ENCODE data around the gene DOK7.

The DOK7 gene, protein sequence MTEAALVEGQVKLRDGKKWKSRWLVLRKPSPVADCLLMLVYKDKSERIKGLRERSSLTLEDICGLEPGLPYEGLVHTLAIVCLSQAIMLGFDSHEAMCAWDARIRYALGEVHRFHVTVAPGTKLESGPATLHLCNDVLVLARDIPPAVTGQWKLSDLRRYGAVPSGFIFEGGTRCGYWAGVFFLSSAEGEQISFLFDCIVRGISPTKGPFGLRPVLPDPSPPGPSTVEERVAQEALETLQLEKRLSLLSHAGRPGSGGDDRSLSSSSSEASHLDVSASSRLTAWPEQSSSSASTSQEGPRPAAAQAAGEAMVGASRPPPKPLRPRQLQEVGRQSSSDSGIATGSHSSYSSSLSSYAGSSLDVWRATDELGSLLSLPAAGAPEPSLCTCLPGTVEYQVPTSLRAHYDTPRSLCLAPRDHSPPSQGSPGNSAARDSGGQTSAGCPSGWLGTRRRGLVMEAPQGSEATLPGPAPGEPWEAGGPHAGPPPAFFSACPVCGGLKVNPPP

DNA sequence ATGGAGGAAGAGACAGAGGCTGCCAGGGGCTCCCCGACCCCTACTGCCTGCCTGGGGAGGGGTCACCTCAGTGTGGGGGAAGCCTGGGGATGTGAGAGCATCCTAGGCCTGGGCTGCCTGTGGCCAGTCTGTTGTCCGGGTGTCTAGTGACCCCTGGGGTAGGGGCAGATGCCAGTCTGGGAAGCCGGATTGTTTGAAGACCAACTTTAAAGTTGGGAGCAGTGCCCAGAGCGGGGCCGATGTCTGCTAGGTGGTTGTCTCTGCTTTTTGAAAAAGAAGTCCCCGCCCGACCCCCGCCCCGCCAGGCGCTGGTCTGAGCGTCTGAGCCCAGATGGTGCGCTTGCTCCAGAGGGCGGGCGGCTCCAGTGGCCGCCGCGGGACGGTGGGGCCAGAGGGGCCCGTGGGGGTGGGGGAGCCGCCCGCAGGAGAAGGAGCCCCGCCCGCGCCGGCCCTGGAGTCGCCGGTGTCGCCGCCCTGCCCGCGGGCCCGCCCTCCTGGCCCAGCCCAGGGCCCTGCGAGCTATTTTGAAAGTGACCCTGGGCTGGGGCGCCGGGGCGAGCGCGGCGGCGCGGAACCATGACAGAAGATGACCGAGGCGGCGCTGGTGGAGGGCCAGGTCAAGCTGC lies at the start of gene DOK7:
DOK7 (plus strand) TSS at position 517 of the 626 bp plus-strand sequence; CDS start at position 587, 70 bp downstream.
- no peak for DNase-seq (ENCODE audit: low read depth)
- TF ChIP-seq CTCF (IDR thresholded peaks at IDR 0.05; ENCODE audit: low read depth, low read length, missing control alignments) = no peak
- H3K4me3 ChIP-seq (ENCODE audit: low read depth, low read length) = no peak within 1 kb of the TSS

- TF ChIP-seq CTCF (IDR thresholded peaks at IDR 0.05; ENCODE audit: low read depth, low read length, missing control alignments) = no peak
- H3K4me3 ChIP-seq (ENCODE audit: low read depth, low read length) = no peak overlapping the region
- no peak for DNase-seq (ENCODE audit: low read depth)
Observed at GRCh38 chr4:3413675-3414420, 49.3 kb upstream of the DOK7 start.

GRCh38 chr4:3414421-3415279 lies 48.5 kb upstream of the DOK7 start:
- DNase-seq (ENCODE audit: low read depth) = no peak
- no peak for TF ChIP-seq CTCF (IDR thresholded peaks at IDR 0.05; ENCODE audit: low read depth, low read length, missing control alignments)
- no peak overlapping the region for H3K4me3 ChIP-seq (ENCODE audit: low read depth, low read length)

DNA sequence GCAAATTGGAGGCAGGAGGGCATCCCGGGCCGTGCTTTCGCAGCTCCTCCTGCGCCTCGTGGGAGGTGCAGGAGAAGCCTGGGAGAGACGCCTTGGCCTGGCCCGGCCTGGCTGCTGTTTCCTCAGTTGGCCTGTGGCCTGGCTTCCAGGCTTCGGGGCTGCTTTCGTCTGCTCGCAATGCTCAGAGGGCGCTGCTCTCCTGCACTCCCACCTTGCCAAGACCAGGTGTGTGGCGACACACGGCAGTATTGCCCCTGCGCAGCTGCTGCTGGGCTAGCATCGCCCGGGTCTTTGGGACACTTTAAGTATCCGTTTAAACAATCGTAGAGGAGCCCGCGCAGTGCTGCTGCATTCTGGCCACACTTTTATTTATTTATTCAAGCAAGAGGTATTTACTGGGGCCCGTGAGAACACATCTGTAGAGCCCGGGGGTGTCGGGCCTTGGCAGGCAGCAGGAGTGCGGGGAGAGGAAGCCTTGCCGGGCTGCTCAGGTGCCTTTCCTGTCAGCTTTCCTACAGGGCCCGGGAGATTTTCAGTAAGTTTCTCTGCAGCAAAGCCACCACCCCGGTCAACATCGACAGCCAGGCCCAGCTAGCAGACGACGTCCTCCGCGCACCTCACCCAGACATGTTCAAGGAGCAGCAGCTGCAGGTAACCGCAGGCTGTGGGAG lies 47.5 kb upstream of the DOK7 start:
- no peak for TF ChIP-seq CTCF (IDR thresholded peaks at IDR 0.05; ENCODE audit: low read depth, low read length, missing control alignments)

DNA sequence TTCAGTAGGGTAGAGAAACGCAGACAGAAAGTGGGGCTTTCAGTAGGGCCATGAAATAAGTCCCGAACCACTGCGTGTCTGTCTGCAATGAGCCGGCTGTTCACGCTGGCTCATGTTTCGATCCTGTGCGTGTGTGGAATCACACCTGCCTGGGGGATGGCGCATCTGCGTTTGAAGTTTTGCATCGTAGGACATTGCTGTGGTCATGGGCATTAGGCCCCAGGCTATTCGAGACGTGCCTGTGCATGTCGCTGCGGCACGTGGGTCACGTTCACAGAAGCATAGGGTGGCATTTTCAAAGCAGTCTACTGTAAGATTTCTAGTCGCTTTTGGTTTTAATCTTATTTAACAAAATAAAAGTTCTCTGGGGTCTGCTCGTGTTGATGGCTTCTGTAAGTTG lies 46.8 kb upstream of the DOK7 start:
- TF ChIP-seq CTCF (IDR thresholded peaks at IDR 0.05; ENCODE audit: low read depth, low read length, missing control alignments) = no peak
- DNase-seq (ENCODE audit: low read depth) = no peak
- no peak overlapping the region for H3K4me3 ChIP-seq (ENCODE audit: low read depth, low read length)

More for the DNA sequence above, 47.5 kb upstream of the DOK7 start:
- DNase-seq (ENCODE audit: low read depth) = no peak
- no peak overlapping the region for H3K4me3 ChIP-seq (ENCODE audit: low read depth, low read length)

DNA sequence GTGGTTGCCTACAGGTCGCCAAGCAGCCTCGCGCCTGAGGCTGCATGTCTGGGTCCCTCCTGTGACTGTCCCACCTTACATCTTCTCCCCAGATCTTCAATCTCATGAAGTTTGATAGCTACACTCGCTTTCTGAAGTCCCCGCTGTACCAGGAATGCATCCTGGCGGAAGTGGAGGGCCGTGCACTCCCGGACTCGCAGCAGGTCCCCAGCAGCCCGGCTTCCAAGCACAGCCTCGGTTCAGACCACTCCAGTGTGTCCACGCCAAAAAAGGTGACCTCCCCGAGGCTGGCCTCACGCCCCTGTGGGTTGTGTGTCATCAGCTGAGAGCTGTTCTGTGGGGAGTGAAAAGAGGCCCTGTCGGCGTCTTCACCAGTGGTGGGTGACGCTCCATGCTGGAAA lies 46.3 kb upstream of the DOK7 start:
- no peak for TF ChIP-seq CTCF (IDR thresholded peaks at IDR 0.05; ENCODE audit: low read depth, low read length, missing control alignments)
- H3K4me3 ChIP-seq (ENCODE audit: low read depth, low read length) = no peak overlapping the region

More for the DNA sequence above, 46.3 kb upstream of the DOK7 start:
- DNase-seq (ENCODE audit: low read depth) = no peak

Measured in GM12864 (cell line).